GM23338 (cell line): Measurements from ENCODE around the gene DPH6. TPM values are rescaled to one million over a fixed set of nuclear protein-coding genes. Genes with fewer than 3 reads are reported as not detected.

ENCODE experiments used
- microRNA-seq: library from miRNA; unstranded; fragments of <30 nt; microRNA quantifications from one replicate; pipeline ENCODE4, GENCODE V29; 2017
- polyA plus RNA-seq: library from polyadenylated mRNA; unstranded; fragments of >200 nt; fragmentation: Nextera tagmentation; extraction: Ambion mirVana; gene quantifications from 2 replicates; pipeline ENCODE4 v1.2.1, GENCODE V29; 2016
- small RNA-seq: library from RNA; depleted of rRNA; stranded (forward); fragments of <200 nt; gene quantifications from one replicate; pipeline ENCODE3, GENCODE V24; 2014; ENCODE audit warnings: low replicate concordance
- total RNA-seq: library from RNA; depleted of rRNA; stranded (reverse); fragments of >200 nt; shearing (Covaris generic); gene quantifications from 2 replicates; pipeline ENCODE4 v1.2.3, GENCODE V29; 2014

Gene DPH6
- total and polyA plus RNA-seq, 2 experiments from 2014 or later: 37.9 to 46.9 TPM

Small RNA genes lying within 50 kb of the gene (microRNA-seq; reads per million reads assigned to microRNA genes)
- gene MIR3942: not detected

Small RNA genes lying within 50 kb of the gene (small RNA-seq; reads per million reads assigned to genes)
- not detected for gene AC019288.1
- gene MIR3942: 0.07 reads per million
